ENCODE measurements around the gene WNK1.
"Not testable (repeated sequence)": the region's sequence is repeated elsewhere in the genome, so short reads cannot be mapped to it uniquely, and the experiment has no call there.

Gene WNK1

DNA sequence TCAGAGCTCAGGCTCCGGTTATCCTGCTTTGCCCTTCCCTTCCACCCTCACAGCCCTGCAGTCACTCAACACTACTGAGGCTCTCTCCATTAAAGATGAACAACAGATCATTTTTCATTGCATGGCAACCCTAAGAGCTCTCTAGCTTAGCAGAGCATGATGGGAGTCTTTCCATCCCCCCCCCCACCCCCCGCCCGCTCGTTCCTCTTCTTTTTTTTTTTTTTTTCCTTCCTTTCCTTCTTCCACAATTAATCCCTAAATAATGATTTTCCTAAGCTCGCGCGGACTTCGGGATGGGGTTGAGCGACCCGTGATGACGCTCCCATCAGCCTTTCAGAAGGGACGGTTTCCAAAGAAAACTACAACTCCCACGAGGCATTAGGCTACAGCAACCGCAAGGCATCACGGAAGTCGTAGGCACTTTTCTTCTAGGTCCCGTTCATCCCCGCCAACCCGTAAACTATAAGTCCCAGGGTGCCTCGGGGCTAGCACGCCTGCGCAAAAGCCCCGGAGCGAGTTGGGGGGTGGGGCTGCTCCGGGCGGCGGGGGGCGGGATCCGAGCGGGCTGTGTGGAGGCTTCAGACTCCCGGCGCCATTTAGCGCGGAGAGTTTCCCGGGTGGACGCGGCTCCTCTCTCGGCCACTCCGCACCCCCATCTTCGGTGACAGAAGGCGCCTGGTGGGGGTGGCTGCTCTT is at the start of gene WNK1:
TSS of gene WNK1 (plus strand) at position 581 of the 696 bp plus-strand sequence. CDS start 987 bp downstream, outside the sequence.
- TF ChIP-seq, protein P1, sequence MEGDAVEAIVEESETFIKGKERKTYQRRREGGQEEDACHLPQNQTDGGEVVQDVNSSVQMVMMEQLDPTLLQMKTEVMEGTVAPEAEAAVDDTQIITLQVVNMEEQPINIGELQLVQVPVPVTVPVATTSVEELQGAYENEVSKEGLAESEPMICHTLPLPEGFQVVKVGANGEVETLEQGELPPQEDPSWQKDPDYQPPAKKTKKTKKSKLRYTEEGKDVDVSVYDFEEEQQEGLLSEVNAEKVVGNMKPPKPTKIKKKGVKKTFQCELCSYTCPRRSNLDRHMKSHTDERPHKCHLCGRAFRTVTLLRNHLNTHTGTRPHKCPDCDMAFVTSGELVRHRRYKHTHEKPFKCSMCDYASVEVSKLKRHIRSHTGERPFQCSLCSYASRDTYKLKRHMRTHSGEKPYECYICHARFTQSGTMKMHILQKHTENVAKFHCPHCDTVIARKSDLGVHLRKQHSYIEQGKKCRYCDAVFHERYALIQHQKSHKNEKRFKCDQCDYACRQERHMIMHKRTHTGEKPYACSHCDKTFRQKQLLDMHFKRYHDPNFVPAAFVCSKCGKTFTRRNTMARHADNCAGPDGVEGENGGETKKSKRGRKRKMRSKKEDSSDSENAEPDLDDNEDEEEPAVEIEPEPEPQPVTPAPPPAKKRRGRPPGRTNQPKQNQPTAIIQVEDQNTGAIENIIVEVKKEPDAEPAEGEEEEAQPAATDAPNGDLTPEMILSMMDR (IDR thresholded peaks at IDR 0.05; ENCODE audit: control insufficient read depth, insufficient read depth, low read depth, low read length, missing control alignments) = no peak
- H3K4me3 ChIP-seq (ENCODE audit: control insufficient read depth, low read depth, low read length) = peak within 1 kb of the TSS; percentile 81
- DNase-seq (ENCODE audit: low read depth) = peak; percentile 97

DNA sequence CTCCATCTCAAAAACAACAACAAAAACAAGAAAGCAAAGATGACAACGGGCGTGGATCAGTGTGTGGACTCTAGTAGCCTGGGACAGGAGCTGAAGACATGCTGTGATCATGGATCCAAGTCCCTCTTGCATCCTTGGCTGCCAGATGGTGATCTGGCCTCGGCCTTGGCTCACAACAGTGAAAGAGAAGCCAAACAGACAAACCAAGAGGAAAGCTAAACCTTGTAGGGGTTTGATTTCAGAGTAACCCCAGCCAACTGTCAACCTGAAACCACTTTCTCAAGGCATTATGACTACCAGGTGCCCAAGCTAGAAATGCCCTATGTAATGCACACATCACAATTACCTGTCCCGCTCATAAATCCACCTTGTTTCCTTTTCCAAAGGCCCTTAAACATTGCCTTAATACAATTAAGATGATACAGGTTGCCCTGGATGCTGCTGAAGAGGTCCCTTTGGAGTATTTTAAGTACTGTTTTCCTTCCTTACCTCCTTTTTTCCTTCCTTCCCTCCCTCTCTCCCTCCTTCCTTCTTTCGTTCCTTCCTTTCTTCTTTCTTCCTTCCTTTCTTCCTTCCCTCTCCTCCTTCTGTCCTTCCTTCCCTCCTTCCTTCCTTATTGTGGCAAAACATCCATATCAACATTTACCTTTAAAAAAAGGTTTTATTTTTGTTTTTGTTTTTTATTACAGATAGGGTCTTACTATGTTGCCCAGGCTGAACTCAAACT is 47.7 kb upstream of the WNK1 start:
- TF ChIP-seq, protein P1 (IDR thresholded peaks at IDR 0.05; ENCODE audit: control insufficient read depth, insufficient read depth, low read depth, low read length, missing control alignments) = no peak
- no peak overlapping the region for H3K4me3 ChIP-seq (ENCODE audit: control insufficient read depth, low read depth, low read length)
- no peak for DNase-seq (ENCODE audit: low read depth)

DNA sequence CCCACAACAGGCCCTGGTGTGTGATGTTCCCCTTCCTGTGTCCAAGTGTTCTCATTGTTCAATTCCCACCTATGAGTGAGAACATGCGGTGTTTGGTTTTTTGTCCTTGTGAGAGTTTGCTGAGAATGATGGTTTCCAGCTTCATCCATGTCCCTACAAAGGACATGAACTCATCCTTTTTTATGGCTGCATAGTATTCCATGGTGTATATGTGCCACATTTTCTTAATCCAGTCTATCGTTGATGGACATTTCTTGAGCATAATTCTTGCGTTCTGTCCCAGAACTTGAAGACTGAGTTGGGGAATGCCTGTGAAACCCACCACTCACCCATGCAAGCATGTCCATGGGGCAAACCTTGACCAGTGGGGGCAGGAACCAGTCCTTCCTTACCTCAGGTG is 44.3 kb upstream of the WNK1 start:
- H3K4me3 ChIP-seq (ENCODE audit: control insufficient read depth, low read depth, low read length) = not testable (repeated sequence)

DNA sequence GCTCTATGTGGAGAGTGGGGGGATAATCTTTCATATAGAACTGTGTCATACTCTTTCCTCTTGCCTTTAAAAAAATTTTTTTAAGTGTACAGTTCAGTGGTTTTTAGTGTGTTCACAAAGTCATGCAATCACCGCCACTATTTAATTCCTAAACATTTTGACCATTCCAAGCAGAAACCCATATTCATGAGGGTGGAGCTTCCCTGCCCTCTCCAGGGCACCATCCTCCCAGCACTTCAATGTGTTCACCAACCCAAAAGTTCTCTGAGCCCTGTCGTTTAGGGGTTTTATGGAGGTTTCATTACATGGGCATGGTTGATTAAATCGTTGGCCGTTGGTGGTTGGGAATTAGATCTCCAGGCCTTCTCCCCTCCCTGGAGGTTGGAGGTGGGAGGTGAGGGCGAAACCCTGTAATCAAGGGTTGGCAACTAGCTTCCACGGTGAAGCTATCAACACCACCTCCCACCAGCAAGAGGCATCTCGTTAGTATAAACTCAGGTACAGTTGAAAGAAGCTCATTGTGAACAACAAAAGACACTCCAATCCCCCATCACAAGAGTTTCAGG is 42.8 kb upstream of the WNK1 start:
- H3K4me3 ChIP-seq (ENCODE audit: control insufficient read depth, low read depth, low read length) = no peak overlapping the region
- no peak for DNase-seq (ENCODE audit: low read depth)
- TF ChIP-seq, protein P1 (IDR thresholded peaks at IDR 0.05; ENCODE audit: control insufficient read depth, insufficient read depth, low read depth, low read length, missing control alignments) = no peak

More for the DNA sequence above, 44.3 kb upstream of the WNK1 start:
- not testable (repeated sequence) for DNase-seq (ENCODE audit: low read depth)

DNA sequence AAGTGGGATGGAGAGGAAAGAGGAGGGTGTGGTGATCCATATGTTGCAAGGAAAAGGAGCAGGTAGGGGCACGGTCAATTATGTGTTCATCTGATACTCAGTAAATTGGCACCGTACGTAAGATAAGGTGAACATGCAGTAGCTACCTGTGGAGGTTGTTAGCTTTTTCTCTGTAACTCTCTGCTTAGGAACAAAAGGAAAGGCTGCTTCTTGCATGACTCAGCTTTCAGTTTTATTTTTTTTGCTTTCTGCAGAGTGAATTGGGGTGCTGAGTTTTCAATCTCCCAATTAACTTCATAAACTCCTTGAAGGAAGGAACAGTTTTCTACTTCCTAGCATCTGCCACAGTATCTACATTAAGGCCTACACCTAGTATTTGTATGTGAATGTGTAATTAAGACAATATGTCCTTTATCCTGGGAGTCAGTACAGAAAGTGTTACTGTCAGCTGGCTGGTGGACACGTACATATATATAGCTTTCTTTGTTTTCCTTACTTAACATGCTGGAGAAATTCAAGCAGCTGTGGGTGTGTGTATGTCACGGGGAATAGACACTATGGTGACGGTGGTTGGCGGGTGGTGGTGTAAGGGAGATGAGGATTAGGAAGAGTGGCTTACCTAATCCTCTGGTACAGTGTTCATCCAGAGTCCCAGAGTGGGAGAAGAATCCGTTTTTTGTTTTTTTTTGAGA is 40.1 kb upstream of the WNK1 start:
- TF ChIP-seq, protein P1 (IDR thresholded peaks at IDR 0.05; ENCODE audit: control insufficient read depth, insufficient read depth, low read depth, low read length, missing control alignments) = no peak
- no peak overlapping the region for H3K4me3 ChIP-seq (ENCODE audit: control insufficient read depth, low read depth, low read length)

DNA sequence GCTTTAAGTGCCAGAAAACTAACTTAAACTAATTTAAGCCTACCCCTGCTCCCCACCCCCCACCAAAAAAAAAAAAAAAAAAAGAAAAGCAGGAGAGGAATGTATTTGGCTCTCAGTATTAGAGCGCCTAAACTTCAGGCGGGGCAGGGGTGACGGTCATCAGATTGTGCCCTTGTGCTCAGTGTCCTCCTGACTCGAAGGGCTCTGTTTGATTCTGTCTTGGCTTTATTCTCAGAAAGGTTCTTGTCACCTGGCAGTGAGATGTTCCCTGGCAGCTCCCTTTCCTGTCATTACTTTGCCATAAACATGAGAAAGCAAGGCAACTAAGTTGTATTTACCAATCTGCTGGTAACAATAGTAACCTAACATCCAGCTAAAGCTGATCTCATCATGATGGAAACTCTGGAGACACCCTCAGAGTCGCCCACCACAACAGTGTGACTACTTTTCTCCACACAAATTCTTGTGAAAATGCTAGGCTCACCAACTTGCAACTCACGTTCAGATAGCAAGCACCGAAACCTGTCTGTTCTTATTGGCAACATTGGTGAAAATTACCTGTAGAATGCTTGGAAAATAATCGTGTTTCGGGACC is 39.0 kb upstream of the WNK1 start:
- H3K4me3 ChIP-seq (ENCODE audit: control insufficient read depth, low read depth, low read length) = no peak overlapping the region
- TF ChIP-seq, protein P1 (IDR thresholded peaks at IDR 0.05; ENCODE audit: control insufficient read depth, insufficient read depth, low read depth, low read length, missing control alignments) = no peak
- no peak for DNase-seq (ENCODE audit: low read depth)

More for the DNA sequence above, 40.1 kb upstream of the WNK1 start:
- no peak for DNase-seq (ENCODE audit: low read depth)
